Colonic mucosa (tissue), 4 donors: ENCODE measurements around the gene ARID1B. TPM values are rescaled to one million over a fixed set of nuclear protein-coding genes. Genes with fewer than 3 reads are reported as not detected.

ENCODE experiments used
- DNase-seq: peaks from one replicate; pipeline ENCODE4 v3.0.0-alpha.2; 2020
- H3K27ac ChIP-seq: fragments of 200-600 bp; one replicate; pipeline ENCODE4 v1.8.0; 2021
- H3K27me3 ChIP-seq: fragments of 200-600 bp; one replicate; pipeline ENCODE4 v1.8.0; 2021
- H3K36me3 ChIP-seq: fragments of 200-600 bp; one replicate; pipeline ENCODE4 v1.8.0; 2021
- H3K4me1 ChIP-seq: fragments of 200-600 bp; one replicate; pipeline ENCODE4 v1.8.0; 2021; ENCODE audit warnings: mild to moderate bottlenecking
- H3K4me3 ChIP-seq: fragments of 200-600 bp; one replicate; pipeline ENCODE4 v1.8.0; 2021
- H3K9ac ChIP-seq, 2 donors: one replicate each; pipeline ENCODE4 v1.7.0; 2013; ENCODE audit warnings: control low read depth in 2 of 2, low read depth in 2 of 2, low read length in 2 of 2
- H3K9me3 ChIP-seq: fragments of 200-600 bp; one replicate; pipeline ENCODE4 v1.8.0; 2021
- intact Hi-C: fragments of 100-400 bp; cut with DNase I; formaldehyde crosslinking; loops from one replicate; pipeline ENCODE4 v1.14.1; 2022
- total RNA-seq, 2 donors: library from RNA; stranded (reverse); fragmentation: NEBNext Ultra II Directional in 1 of 2; extraction: Animal tissue kit (Norgen Biotek cat#: 25700) in 1 of 2; gene quantifications; one replicate each; pipeline ENCODE4 v1.2.1, GENCODE V29; 2021
- TF ChIP-seq, protein P1 (sequence below): fragments of 200-600 bp; IDR thresholded peaks from one replicate; pipeline ENCODE4 v1.8.0; 2022; ENCODE audit warnings: antibody characterized with exemption, mild to moderate bottlenecking
- donor health status: healthy.
- donor health status: DM: no; HTN: no; CAD: no.
- donor health status: DM: no; HTN: no; CAD: no.

The ARID1B gene
- total RNA-seq, 2 donors from 2014 or later = 61.3 to 71.5 TPM

DNA sequence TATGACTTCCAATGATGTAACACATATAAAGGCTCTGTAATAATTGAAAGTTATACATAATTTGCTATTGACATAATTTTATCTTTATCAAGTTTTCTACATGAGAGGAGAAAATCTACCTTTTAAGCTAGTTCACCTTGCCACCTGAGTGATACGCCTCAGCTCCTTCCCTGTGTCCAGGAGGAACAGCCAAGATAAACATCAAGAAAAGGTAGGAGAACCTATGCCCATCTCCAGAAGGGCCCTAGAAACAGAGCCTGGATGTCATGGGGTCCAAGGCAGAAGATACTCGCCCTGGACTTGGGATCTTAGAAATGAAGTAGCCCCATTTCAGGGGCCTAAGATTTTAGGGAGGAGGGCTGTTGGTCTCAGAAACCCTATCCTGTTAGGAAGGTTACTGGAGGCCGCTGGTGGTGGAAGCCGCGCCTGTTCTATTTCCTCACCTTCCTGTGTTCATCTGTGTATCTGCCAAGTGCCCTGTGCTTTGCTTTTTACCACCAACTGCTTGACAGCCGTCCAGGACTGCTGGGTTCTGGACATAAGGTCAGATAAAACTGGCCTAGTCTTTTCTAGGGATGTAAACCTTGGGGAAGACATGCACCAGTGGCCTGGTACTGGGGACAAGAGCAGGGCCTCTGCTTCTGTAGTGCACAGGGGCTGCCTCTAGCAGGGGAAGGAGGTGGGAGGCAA, 178.5 kb downstream of the ARID1B start:
- intact Hi-C loops = no loop called here
- no peak overlapping the region for H3K4me3 ChIP-seq
- TF ChIP-seq, protein P1, sequence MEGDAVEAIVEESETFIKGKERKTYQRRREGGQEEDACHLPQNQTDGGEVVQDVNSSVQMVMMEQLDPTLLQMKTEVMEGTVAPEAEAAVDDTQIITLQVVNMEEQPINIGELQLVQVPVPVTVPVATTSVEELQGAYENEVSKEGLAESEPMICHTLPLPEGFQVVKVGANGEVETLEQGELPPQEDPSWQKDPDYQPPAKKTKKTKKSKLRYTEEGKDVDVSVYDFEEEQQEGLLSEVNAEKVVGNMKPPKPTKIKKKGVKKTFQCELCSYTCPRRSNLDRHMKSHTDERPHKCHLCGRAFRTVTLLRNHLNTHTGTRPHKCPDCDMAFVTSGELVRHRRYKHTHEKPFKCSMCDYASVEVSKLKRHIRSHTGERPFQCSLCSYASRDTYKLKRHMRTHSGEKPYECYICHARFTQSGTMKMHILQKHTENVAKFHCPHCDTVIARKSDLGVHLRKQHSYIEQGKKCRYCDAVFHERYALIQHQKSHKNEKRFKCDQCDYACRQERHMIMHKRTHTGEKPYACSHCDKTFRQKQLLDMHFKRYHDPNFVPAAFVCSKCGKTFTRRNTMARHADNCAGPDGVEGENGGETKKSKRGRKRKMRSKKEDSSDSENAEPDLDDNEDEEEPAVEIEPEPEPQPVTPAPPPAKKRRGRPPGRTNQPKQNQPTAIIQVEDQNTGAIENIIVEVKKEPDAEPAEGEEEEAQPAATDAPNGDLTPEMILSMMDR = no peak
- H3K9me3 ChIP-seq = no peaks in the 10 kb centered on the region
- DNase-seq = peak; percentile 40
- H3K27me3 ChIP-seq = no peaks in the 10 kb centered on the region
- H3K4me1 ChIP-seq = no peaks in the 10 kb centered on the region
- H3K27ac ChIP-seq = no peak overlapping the region
- H3K36me3 ChIP-seq = no peaks in the 10 kb centered on the region
- H3K9ac ChIP-seq = no peak overlapping the region

GRCh38 chr6:156956286-156956685, 179.1 kb downstream of the ARID1B start:
- Histone ChIP-seq H3K27me3 (no peaks in the 10 kb centered on the region), H3K27ac (no peak overlapping the region), H3K9ac (no peak overlapping the region), H3K36me3 (no peaks in the 10 kb centered on the region), H3K4me1 (no peaks in the 10 kb centered on the region), H3K9me3 (no peaks in the 10 kb centered on the region), H3K4me3 (no peak overlapping the region)
- TF ChIP-seq, protein P1 = no peak
- intact Hi-C loops = no loop called here
- no peak for DNase-seq

- H3K9ac ChIP-seq = no peak overlapping the region
- no peak overlapping the region for H3K27ac ChIP-seq
- TF ChIP-seq, protein P1 = no peak
- no peak for DNase-seq
- no peak overlapping the region for H3K4me3 ChIP-seq
- intact Hi-C loops = no loop called here
- H3K27me3 ChIP-seq = no peaks in the 10 kb centered on the region
- H3K9me3 ChIP-seq = no peaks in the 10 kb centered on the region
- no peaks in the 10 kb centered on the region for H3K36me3 ChIP-seq
- no peaks in the 10 kb centered on the region for H3K4me1 ChIP-seq
These were observed 180.9 kb downstream of the ARID1B start for GRCh38 chr6:156957931-156958547.

DNA sequence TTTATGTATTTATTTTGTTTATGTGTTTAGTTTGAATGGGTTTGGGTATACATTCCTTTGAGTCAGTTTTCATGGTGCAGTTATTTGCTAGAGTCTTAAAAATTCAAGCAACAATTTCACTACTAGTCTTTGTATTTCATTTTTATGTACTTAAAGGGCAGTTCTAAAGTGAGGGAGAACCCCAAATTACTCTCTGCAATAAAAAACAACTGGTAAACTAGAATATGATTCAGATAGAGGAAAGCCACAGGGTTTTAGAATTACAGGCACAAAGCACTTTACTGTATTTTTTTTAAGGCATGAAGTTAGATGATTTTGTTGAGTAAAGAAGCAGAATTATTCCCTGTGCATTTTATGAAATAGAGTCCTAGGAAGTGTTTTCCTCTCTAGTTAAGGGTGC, 183.3 kb downstream of the ARID1B start:
- no peaks in the 10 kb centered on the region for H3K9me3 ChIP-seq
- H3K9ac ChIP-seq = no peak overlapping the region
- no peaks in the 10 kb centered on the region for H3K36me3 ChIP-seq
- no peak overlapping the region for H3K4me3 ChIP-seq
- H3K27ac ChIP-seq = no peak overlapping the region
- intact Hi-C loops = no loop called here
- no peaks in the 10 kb centered on the region for H3K4me1 ChIP-seq
- H3K27me3 ChIP-seq = no peaks in the 10 kb centered on the region
- TF ChIP-seq, protein P1 = no peak
- DNase-seq = no peak

- Histone ChIP-seq H3K27me3 (no peaks in the 10 kb centered on the region), H3K4me3 (no peak overlapping the region), H3K36me3 (no peaks in the 10 kb centered on the region), H3K27ac (no peak overlapping the region), H3K9ac (no peak overlapping the region), H3K4me1 (no peaks in the 10 kb centered on the region), H3K9me3 (no peaks in the 10 kb centered on the region)
- TF ChIP-seq, protein P1 = no peak
- DNase-seq = no peak
- intact Hi-C loops = no loop called here
These were observed 184.2 kb downstream of the ARID1B start for GRCh38 chr6:156961282-156961892.
